SW 1271 (cell line): ENCODE measurements around the gene MYPN.
"Not testable (repeated sequence)": the region's sequence is repeated elsewhere in the genome, so short reads cannot be mapped to it uniquely, and the experiment has no call there.

ENCODE experiments used
- DNase-seq, 2 experiments: peaks; one replicate each; lab custom pipeline; 2025; lab: John Stamatoyannopoulos, UW

The MYPN gene

DNA sequence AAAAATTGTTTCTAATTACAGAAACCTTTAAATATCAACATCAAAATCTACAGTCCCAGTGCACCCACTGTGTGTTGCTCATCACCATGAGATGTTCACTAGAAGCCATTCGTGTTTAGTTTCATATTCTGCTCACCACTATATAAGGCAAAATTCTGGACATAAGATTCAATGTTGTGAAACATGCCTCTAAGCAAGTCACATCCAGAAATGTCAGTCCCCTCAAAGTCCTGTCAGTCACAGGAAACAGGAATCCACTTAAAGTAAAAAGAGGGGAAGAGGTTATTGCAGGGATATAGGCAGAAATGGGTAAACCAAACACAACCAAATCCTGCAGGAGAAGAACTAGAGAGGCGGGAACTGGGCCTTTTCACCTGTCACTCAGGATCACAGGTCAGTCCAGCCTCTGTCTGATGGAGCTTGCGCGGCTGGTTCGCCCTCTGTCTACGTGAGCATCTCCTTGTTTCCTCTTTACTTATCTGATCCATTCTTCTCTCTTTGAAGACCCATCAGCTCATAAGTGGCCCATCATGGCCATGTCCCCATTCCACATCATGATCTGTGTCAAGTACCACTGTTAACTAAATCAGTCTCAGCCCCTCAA lies 58.4 kb downstream of the MYPN start:
- no peak for DNase-seq

DNA sequence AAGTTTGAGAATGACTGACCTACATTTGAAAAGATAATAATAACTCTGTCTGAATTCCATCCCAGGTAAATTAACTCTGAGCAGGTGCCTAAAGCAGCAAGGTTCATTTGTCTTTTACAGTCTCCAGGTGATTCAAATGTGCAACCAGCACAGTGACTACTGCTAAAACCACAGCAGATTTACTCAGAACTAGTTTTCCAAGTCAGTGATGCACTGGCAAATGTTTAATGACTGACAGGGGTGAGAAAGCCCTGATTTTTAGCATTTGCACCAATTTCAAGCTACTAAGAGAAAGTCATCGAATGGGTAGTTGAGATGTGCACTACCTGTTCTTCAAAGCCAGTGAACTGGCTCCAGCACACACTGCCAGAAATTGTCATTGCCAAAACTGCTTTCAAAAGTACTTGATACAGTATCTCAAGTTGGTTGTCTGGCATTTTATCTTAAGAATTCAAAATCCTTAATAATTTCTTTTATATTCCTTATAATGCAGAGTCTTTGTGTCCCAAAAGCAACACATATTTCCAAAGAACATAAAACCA lies 62.3 kb downstream of the MYPN start:
- DNase-seq: no peak

DNA sequence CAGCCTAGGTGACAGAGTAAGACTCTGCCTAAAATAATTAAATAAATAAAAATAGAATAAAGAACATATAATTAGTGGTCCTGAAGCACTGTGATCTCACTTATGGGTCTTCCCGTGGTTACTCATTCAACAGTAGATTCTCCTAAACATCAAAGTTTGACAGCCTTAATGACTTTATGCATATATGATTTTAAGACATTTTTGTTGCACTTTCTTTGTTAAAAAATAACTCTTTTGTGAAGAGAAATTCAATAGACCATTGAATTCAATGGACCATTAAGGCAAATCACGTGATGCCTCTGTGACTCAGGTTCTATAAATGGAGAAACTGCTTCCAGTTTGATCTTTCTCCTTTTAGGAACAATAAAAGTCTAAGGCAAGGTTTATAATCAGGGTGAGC lies 63.0 kb downstream of the MYPN start:
- no peak for DNase-seq

DNA sequence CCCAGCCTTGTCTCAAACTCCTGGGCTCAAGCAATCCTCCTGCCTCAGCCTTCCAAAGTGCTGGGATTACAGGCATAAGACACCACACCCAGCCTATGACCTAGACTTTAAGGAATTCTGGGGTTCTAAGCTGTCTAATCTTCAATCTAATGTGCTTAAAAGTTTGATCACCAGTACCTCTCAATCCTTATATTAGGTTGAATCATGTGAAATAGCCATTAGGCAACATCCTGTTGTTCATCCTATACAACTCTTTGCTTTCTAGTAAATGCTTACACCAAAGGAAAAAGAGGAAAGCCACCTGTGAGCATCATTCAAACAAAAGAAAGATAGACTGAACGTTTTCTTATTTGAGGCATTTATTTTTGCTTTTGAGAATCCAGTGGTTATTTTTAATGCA lies 66.7 kb downstream of the MYPN start:
- DNase-seq: no peak

DNA sequence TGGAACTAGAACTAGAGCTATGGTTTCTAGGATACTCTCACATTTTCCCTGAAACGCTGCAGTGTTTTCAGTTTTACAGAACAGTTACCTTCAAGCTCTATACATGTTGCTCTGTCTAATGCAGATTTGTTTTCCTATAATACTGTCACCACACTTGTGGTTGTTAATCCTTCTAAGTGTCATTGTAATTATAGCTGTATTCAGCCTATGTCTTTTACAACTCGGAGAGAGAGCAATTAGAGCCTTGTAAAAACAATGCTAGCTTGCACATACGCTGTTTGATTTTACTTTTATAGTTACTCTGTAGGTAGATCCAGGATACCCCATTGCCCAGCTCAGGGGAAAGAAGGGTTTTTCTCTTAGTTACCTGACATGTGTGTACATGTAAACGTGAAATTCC lies 67.5 kb downstream of the MYPN start:
- DNase-seq: no peak

DNA sequence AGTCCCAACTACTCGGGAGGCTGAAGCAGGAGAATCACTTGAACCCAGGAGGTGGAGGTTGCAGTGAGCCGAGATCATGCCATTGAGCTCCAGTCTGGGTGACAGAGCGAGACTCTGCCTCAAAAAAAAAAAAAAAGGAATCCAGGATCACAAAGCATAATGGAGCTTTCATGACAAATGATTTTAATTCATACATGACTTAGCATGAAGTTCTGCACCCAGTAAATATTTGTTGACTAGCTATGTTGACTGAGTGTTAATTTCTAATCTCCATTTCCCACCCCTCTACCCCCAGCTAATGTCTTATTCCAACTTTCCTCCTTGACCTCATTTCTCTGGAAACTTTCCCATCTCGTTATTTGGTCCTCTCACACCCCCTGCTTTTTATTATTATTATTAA lies 69.3 kb downstream of the MYPN start:
- no peak for DNase-seq

DNA sequence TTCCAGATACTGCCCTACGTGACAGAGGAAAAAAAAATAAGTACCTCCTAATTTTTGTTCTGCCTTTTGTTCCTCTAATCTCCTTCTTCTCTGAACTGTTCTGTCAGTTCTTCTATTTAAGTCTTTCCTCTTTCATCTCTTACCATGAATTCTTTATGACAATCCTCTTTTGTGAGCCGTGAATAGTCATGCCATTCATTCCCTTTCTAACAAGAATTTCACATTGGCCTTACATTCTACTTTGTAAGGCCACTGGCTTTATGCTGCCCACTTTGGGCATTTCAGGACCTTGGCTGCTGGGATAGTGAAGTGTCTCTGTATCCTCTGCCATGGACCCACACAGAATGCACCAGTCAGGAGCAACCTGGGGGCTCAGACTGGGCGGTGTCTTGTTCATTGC lies 69.7 kb downstream of the MYPN start:
- no peak for DNase-seq

DNA sequence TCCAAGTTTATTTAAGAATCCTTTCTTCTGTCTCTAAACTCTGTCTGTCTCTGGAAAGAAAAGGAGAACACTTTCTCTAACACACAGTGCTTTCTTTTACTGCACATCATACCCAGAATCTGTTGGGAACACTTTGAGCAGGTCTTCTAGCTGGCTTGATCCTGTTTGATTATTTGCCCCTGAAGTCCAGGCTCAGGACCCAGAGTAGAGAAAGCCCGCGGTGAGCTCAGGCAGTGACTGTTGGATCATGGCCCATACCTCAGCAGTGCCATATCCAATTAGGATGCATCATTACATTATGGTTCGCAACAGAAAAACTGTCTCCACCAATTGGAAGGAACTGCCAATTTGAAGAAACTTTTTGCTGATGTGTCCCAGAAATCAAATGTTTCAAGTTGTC lies 71.2 kb downstream of the MYPN start:
- no peak for DNase-seq

DNA sequence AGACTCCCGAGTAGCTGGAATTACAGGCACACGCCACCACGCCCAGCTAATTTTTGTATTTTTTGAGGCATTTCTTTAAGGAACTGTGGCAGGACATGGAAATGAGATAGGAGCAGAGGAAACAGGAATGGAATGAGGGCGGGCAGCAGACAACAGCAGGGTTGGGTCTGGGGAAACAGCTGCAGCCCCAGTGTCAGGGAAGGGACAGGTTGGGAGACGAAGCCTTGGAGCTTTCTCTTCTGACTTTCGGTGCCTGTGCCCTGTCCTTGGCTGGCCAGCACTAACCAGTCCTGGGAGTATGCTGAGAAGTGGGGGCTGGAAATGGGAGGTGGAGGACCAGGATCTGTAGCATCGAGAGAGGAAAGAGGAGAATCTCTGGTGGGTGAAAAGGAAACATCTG lies 75.3 kb downstream of the MYPN start:
- DNase-seq: no peak

DNA sequence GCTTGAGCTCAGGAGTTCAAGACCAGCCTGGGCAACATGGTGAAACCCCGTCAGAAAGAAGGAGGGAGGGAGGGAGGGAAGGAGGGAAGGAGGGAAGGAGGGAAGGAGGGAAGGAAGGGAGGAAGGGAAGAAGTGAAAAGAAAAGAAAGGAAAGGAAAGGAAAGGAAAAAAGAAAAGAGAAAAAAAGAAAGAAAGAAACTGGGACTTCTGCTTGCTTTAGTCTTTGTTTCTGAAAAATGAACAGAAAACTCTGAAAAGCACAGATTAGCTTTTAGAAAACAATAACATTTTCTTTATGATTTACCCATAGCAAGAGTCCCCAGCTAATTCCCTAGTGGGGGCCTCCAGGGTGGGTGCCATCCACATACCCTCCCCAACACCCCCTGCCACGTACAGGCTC lies 75.8 kb downstream of the MYPN start:
- no peak for DNase-seq

DNA sequence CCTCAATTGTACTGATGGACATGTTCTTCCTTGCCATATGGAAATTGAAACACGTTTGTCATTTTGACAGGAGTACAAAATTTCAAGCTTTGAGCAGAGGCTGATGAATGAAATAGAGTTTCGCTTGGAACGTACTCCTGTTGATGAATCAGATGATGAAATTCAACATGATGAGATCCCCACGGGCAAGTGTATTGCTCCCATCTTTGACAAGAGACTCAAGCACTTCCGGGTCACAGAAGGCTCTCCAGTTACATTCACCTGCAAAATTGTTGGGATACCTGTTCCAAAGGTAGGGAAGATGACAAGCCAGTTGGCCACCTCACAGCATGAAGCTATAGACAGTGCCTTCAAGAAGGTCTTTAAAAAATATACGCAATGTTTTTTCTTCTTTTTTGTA lies 79.5 kb downstream of the MYPN start:
- DNase-seq: no peak

DNA sequence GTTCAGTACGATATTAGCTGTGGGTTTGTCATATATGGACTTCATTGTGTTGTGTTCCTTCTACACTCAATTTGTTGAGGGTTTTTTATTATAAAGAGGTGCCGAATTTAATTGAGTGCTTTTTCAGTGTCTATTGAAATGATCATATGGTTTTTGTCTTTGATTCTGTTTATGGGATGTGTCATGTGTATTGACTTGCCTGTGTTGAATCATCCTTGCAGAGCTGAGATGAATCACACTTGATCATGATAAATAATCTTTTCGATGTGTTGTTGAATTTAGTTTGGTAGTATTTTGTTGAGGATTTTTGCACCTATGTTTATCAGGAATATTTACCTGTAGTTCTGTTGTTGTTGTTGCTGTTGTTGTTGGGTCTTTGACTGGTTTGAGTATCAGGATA lies 82.8 kb downstream of the MYPN start:
- DNase-seq: no peak

DNA sequence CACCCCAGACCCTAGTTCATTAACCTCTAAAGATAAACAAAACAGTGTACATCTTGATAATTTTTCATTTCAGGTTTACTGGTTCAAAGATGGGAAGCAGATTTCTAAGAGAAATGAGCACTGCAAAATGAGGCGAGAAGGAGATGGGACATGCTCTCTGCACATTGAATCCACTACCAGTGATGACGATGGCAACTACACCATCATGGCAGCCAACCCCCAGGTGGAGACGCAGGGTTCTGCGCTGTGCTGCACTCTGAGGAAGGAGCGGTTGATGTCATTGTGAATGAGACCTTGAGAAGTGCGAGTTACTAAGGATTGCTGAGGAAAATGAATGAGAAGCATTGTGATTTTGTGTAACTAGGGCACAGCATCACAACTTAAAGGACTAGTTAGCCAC lies 85.0 kb downstream of the MYPN start:
- no peak for DNase-seq

DNA sequence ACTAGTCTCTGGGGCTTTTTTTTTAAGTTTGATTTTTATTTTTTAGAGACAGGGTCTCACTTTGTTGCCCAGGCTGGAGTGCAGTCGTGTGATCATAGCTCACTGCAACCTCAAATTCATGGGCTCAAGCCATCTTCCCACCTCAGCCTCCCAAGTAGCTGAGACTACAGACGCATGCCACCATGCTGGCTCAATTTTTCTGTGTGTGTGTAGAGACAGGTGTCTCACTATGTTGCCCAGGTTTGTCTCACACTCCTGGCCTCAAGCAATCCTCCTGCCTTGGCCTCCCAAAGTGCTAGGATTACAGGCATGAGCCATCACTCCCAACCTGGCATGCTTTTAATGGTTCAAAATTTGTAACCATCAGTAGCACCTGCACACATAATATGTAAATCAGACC lies 86.5 kb downstream of the MYPN start:
- not testable (repeated sequence) for DNase-seq

DNA sequence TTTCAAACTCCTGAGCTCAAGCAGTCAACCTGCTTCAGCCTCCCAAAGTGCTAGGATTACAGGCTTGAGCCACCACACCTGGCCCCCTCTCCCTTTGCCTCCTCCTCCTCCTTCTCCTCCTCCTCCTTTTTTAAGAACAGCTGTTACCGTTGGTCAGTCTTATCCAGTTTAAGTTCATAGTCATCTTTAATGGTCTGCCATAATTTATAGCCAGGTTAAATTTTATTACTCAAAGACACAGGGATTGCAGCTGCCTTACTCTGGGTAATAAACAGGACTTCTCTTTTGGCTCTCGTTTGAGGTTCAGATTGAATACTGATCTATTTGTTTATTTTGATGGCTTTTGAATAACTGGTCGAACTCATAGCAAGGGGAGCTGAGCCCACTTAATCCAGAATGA lies 87.4 kb downstream of the MYPN start:
- DNase-seq: no peak

DNA sequence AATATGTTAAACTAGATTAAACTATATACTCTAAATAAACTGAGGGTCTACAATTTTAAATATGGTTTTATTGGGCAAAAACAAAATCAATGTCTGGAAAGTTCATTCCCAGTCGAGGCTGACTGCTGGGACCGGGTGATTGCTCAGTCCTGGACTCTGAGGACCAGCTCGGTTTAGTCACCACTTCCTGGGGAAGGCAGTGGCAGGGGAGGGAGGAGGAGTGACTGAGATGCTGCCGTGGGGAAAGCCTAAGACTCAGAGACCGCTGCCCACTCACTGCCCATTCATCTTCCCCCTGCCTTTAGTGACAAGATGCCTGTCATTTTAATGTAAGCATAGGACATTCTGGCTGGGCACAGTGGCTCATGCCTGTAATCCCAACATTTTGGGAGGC lies 93.7 kb downstream of the MYPN start:
- DNase-seq: peak; percentile 12 to 39

DNA sequence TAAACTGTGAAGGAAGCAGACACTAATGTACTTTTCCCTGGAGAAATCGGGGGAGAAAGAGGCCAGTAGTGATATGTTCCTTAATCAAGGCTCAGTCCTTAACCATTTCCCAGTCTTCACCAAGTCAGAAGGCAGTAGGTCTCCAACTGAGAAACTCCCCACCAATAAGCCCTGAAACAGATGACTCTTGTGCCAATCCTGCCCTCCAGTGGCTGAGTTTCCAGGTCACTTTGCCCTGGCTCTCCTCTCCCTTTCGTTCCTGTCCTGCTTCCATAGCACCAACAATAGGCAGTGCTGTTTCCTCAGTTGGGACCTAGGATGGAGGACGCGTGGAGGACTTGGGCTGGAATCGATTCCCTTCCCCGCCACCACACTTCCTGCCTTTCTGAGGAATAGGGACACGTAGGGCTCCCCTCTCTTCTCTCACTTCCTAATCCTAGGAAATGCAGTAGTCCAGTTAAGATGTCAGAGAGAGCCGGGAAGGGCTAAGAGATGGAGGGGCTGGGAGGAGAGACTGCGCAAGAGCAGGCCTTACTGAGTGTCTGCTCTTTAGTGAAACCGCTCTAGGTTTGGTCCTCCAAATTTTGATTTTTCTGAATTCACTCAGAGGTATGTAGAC lies 99.2 kb downstream of the MYPN start:
- DNase-seq: peak; percentile 33 to 83

DNA sequence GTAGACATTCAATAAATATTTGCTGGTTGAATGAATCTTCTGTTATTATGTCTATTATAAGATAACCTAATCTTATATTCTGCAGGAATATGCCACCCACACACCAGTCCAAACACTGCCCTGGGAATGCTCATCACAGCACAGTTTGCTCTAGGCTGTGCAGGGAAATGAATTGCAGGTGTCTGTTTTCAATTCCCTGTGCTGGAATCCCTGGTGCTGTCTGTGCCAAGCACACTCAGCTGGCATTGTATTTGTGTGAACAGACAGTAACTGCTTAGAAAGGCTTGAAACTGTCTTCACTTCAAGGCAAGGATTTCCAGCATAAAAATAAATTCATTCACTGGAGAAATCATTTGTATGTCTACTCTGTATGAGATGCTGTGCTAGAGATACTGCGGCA lies 102.4 kb downstream of the MYPN start:
- DNase-seq: no peak

DNA sequence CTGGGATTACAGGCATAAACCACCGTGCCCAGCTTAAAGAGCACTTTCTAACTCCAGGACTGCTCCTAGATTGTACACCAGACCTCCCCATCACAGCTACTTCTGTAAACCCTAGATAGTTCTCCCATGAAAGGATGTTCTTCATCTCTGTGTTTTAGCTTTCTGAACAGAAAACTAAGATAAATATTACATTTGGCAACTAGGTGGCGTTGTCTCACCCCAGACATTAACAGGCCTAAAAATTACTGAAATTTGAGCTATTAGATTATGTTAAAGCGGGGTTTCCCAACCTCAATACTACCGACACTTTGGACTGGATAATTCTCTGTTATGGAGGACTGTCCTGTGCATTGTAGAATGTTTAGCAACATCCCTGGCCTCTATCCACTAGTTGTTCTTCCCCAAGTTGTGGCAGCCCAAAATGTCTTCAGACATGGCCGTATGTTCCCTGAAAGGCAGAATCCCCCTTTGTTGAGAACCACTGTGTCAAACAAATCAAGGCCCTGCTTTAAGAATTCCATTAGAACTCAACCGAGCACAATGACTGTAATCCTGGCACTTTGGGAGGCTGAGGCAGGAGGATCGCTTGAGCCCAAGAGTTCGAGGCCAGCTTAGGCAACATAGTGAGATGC lies 103.5 kb downstream of the MYPN start:
- DNase-seq: peak in 1 of 2 experiments; percentile 11

DNA sequence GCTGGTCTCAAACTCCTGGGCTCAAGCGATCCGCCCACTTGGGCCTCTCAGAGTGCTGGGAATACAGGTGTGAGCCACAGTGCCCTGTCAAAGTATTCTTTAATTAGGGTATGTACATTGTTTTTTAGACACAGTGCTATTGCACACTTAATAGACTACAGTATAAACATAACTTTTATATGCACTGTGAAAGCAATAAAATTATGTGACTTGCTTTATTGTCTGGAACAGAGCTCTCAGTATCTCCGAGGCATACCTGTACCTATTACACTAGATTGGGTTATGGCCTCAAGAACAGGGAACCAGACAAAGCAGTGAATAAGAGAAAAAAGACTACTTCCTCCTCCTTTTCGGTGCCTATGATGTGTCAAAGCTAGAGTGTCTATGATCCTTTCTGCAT lies 109.5 kb downstream of the MYPN start:
- no peak for DNase-seq

DNA sequence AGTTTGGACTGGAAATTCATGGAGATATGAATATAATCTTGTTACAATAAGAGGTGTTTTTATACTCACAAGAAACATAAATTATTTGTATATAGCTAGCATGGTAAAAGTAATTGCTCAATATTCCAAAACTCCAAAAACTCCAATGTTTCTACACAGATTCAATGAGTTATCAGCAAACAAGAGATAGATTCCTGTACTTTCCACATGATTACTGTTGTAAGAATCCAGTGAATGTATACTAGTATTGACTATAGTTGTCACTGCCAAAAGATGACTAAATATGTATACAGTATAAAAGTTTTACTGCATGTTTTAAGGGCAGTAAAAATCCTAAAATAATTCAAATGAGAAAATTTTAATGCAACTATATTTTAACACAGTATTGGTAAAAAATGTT lies 111.9 kb downstream of the MYPN start:
- no peak for DNase-seq

DNA sequence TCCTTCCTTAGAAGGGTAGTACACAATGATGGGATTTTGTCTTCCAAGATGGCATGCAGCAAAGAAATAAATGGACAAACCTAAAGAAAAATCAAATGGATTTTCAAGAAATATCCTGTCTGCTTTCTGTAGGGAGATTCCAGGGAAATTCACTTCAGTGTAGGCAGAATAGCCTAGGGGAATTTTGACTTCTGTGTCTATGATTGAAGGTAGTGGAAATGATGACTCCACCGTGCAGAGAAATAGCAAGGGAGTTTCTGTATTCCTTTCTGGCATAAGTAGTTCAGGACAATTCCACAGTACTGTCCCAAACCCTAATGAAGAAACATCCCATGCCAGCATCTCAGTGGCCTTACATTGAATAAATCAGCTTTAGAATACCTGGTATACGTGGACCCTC lies 113.1 kb downstream of the MYPN start:
- no peak for DNase-seq

DNA sequence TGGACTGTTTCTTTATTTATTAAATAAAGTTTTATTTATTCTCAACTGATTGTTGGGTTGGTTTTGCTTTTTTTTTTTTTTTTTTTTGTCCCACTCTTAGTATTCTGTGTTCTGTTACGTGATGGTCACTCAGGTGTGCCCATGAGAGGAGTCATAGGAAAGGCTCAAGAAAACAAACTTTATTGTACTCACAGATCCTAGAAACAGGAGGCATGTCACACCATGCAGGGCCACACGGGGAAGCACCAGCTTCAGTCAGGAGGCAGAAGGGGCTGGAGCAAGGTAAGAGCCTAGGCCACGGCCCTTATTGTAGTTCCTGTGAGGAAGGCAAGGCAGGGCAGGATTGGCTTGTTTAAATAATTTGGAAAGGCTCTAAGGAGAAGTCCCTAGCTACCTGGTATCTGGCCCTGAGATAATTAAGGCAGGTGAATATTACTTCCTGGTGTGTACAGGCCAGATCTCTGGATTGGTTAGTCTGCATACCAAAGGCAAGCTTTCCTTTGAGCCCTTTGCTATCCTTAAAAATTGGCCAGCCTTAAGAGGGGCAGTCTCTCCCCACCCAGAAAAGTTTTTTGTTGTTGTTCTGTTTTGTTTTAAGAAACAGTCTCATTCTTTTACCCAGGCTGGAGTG lies 114.4 kb downstream of the MYPN start:
- no peak for DNase-seq
